ENCODE measurements around the gene FOXN1. TPM values are rescaled to one million over a fixed set of nuclear protein-coding genes. Genes with fewer than 3 reads are reported as not detected.

Gene FOXN1
- total and polyA plus RNA-seq, 2 of the 4 experiments (the other 2 are of a cell fraction): not detected

- H2AK9ac ChIP-seq (replicated peaks; ENCODE audit: low read depth, low read length, poor library complexity): no peak overlapping the region
- no peak overlapping the region for H2AFZ ChIP-seq (replicated peaks; ENCODE audit: low read length, poor library complexity)
- DNase-seq: no peak
- peaks cover 34% of the 10 kb centered on the region for H3K36me3 ChIP-seq (ENCODE audit: control insufficient read depth, insufficient read depth, low read length)
- CTCF ChIA-PET: no interaction called here
- H3K4me1 ChIP-seq (ENCODE audit: control insufficient read depth, insufficient read depth, low read length): peaks cover 6% of the 10 kb centered on the region
- no peak overlapping the region for H3K4ac ChIP-seq (ENCODE audit: low read depth, low read length)
- no peak overlapping the region for H3K14ac ChIP-seq (replicated peaks; ENCODE audit: low read depth, low read length)
- no peak overlapping the region for H2BK5ac ChIP-seq (ENCODE audit: low read depth, low read length, poor library complexity, severe bottlenecking)
- no peaks in the 10 kb centered on the region for H3K9me3 ChIP-seq (ENCODE audit: control insufficient read depth, insufficient read depth, low read length)
- no peak overlapping the region for H3K23ac ChIP-seq (ENCODE audit: low read depth, low read length)
- H4K5ac ChIP-seq (ENCODE audit: low read depth, low read length): no peak overlapping the region
- no peak overlapping the region for H3K4me2 ChIP-seq (ENCODE audit: low read depth, low read length)
- H3K4me3 ChIP-seq (ENCODE audit: insufficient read depth, low read depth, low read length): no peak overlapping the region
- no peak overlapping the region for H4K8ac ChIP-seq (ENCODE audit: low read depth in 2 of 2, low read length in 2 of 2)
- no peak for ATAC-seq (ENCODE audit: low read depth)
- peaks cover 13% of the 10 kb centered on the region for H4K20me1 ChIP-seq (ENCODE audit: insufficient read depth, low read length)
- H2BK120ac ChIP-seq (ENCODE audit: low read depth, low read length): no peak overlapping the region
- in situ Hi-C loops (cut with MboI; ENCODE audit: low sequenced_read_pairs): no loop called here
- no peak overlapping the region for H3K27ac ChIP-seq (ENCODE audit: insufficient read depth, low read length)
- H2BK15ac ChIP-seq (ENCODE audit: low read depth, low read length): no peak overlapping the region
- TF ChIP-seq, protein P1, sequence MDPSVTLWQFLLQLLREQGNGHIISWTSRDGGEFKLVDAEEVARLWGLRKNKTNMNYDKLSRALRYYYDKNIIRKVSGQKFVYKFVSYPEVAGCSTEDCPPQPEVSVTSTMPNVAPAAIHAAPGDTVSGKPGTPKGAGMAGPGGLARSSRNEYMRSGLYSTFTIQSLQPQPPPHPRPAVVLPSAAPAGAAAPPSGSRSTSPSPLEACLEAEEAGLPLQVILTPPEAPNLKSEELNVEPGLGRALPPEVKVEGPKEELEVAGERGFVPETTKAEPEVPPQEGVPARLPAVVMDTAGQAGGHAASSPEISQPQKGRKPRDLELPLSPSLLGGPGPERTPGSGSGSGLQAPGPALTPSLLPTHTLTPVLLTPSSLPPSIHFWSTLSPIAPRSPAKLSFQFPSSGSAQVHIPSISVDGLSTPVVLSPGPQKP (IDR thresholded peaks at IDR 0.05; ENCODE audit: borderline replicate concordance, low read depth, low read length): no peak
- TF ChIP-seq SMC3 (IDR thresholded peaks at IDR 0.05; ENCODE audit: low read depth, low read length) (no peak), NFE2L2 (IDR thresholded peaks at IDR 0.05; ENCODE audit: low read depth, low read length) (no peak), FOS (IDR thresholded peaks at IDR 0.05; ENCODE audit: low read depth, low read length) (no peak), CHD1 (IDR thresholded peaks at IDR 0.05; ENCODE audit: low read depth, low read length) (no peak), MXI1 (IDR thresholded peaks at IDR 0.05; ENCODE audit: borderline replicate concordance, low read depth, low read length) (no peak), POLR2A (IDR thresholded peaks at IDR 0.05; ENCODE audit: low read depth, low read length) (no peak), MAZ (IDR thresholded peaks at IDR 0.05; ENCODE audit: borderline replicate concordance, low read depth, low read length) (no peak), RAD21 (IDR thresholded peaks at IDR 0.05; ENCODE audit: low read length) (no peak), CEBPB (IDR thresholded peaks at IDR 0.05; ENCODE audit: low read depth, low read length) (no peak), MAFK (IDR thresholded peaks at IDR 0.05; ENCODE audit: low read depth, low read length) (no peak), RCOR1 (IDR thresholded peaks at IDR 0.05; ENCODE audit: insufficient replicate concordance, low read length) (no peak), USF2 (IDR thresholded peaks at IDR 0.05; ENCODE audit: low read depth, low read length) (no peak)
- TF ChIP-seq, protein P2, sequence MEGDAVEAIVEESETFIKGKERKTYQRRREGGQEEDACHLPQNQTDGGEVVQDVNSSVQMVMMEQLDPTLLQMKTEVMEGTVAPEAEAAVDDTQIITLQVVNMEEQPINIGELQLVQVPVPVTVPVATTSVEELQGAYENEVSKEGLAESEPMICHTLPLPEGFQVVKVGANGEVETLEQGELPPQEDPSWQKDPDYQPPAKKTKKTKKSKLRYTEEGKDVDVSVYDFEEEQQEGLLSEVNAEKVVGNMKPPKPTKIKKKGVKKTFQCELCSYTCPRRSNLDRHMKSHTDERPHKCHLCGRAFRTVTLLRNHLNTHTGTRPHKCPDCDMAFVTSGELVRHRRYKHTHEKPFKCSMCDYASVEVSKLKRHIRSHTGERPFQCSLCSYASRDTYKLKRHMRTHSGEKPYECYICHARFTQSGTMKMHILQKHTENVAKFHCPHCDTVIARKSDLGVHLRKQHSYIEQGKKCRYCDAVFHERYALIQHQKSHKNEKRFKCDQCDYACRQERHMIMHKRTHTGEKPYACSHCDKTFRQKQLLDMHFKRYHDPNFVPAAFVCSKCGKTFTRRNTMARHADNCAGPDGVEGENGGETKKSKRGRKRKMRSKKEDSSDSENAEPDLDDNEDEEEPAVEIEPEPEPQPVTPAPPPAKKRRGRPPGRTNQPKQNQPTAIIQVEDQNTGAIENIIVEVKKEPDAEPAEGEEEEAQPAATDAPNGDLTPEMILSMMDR (conservative IDR thresholded peaks at IDR 0.05; ENCODE audit: low read depth, low read length): no peak
- no peak overlapping the region for H4K91ac ChIP-seq (ENCODE audit: insufficient read depth, low read depth, low read length)
- intact Hi-C loops (cut with micrococcal nuclease): no loop called here
- H3K9ac ChIP-seq (ENCODE audit: low read depth, low read length): no peak overlapping the region
- no peak overlapping the region for H2BK20ac ChIP-seq (ENCODE audit: low read depth, low read length)
- no TSS peak for BruUV-seq (replicated peaks)
- dilution Hi-C loops (cut with HindIII; ENCODE audit: low sequenced_read_pairs, unreplicated experiment): no loop called here
- no peak overlapping the region for H2AK5ac ChIP-seq (ENCODE audit: low read depth, low read length)
- WGBS, 2 experiments (ENCODE audit: extremely low coverage in 2 of 2, insufficient read length in 1 of 2): 92% methylated on average over 2 of the region's 6 CpGs; no CpG with 5 or more reads in 1 of the 2 experiments
- H3K18ac ChIP-seq (ENCODE audit: low read depth, low read length): no peak overlapping the region
- no peaks in the 10 kb centered on the region for H3K27me3 ChIP-seq (ENCODE audit: control insufficient read depth, insufficient read depth, low read length)
- no peak overlapping the region for H3K56ac ChIP-seq (ENCODE audit: extremely low read depth, insufficient read depth, low read length)
- peaks cover 11 to 23% of the 10 kb centered on the region in 2 experiments for H3K79me1 ChIP-seq (ENCODE audit: low read depth in 1 of 2, low read length in 2 of 2)
- POLR2A ChIA-PET (ENCODE audit: unreplicated experiment): no interaction called here
- H3K9me1 ChIP-seq (ENCODE audit: insufficient read depth, low read length): peaks cover 10% of the 10 kb centered on the region; the same call in 1 of the 2 replicates
Measured at GRCh38 chr17:28554565-28554964, 48.4 kb downstream of the FOXN1 start.
